ENCODE data around the gene SEPTIN1. TPM values are rescaled to one million over a fixed set of nuclear protein-coding genes. Genes with fewer than 3 reads are reported as not detected.

The SEPTIN1 gene
- total RNA-seq, 1 experiment from 2014 or later: 3.4 TPM

- peak; percentile 22 for ATAC-seq
- Histone ChIP-seq H3K27me3 (ENCODE audit: insufficient read depth, low read length) (no peaks in the 10 kb centered on the region), H4K20me1 (ENCODE audit: insufficient read depth) (no peaks in the 10 kb centered on the region), H3K4me2 (ENCODE audit: low read length) (peak overlapping the region; percentile 92), H3K9ac (ENCODE audit: low read length) (peak overlapping the region; percentile 82), H3K4me1 (ENCODE audit: control insufficient read depth in 1 of 2, insufficient read depth in 2 of 2, low read length in 2 of 2) (peaks cover 18 to 30% of the 10 kb centered on the region in 2 experiments), H2AFZ (ENCODE audit: low read depth, low read length, poor library complexity, severe bottlenecking) (no peak overlapping the region), H3K79me2 (ENCODE audit: insufficient read depth, low read length) (peaks cover 49% of the 10 kb centered on the region), H3K4me3 (replicated peaks in 1 of 2; ENCODE audit: low read depth in 1 of 2, low read length in 2 of 2) (peak overlapping the region; percentile 79 to 87), H3K27ac (ENCODE audit: low read depth, low read length) (peak overlapping the region; percentile 84), H3K9me3 (ENCODE audit: control insufficient read depth in 1 of 2, insufficient read depth in 1 of 2, low read depth in 1 of 2, low read length in 2 of 2) (no peaks in the 10 kb centered on the region), H3K36me3 (ENCODE audit: control insufficient read depth in 1 of 2, insufficient read depth in 2 of 2, low read length in 2 of 2) (peaks cover 12 to 14% of the 10 kb centered on the region in 2 experiments), H3K9me2 (ENCODE audit: insufficient read depth) (no peaks in the 10 kb centered on the region)
- BruUV-seq (replicated peaks): no TSS peak
- ChIA-PET RAD21 (ENCODE audit: low non-redundant PET in 1 of 2, low total read pairs in 2 of 2, uncharacterized antibody in 2 of 2, unreplicated experiment in 2 of 2) (no interaction called here), POLR2A (interaction anchor here (0.6 to 1.9 kb wide), 5 partner anchors 14 to 295 kb away, joined by 5 to 15 read pairs (median 7); partner anchors contain the start of genes CD2BP2 and ZNF771), CTCF (interaction anchor here (1.0 to 2.2 kb wide), 7 partner anchors 15 to 327 kb away, joined by 3 to 17 read pairs (median 4); partner anchors contain the start of genes CD2BP2 and DCTPP1)
- DNase-seq (ENCODE audit: low read depth, low spot score): no peak
- intact Hi-C loops (cut with micrococcal nuclease): loop anchor here (2.0 kb wide), 1 partner anchor 39 kb away; no protein-coding TSS in a partner anchor
- peak; percentile 33 for TF ChIP-seq POLR2A (IDR thresholded peaks at IDR 0.05; ENCODE audit: borderline replicate concordance, extremely low read depth, insufficient read depth, insufficient read length)
- TF ChIP-seq ZFX (IDR thresholded peaks at IDR 0.05): peak; percentile 88
- TF ChIP-seq RAD21 (IDR thresholded peaks at IDR 0.05; ENCODE audit: low read depth): no peak
- peak; percentile 69 for TF ChIP-seq POLR2AphosphoS5 (IDR thresholded peaks at IDR 0.05; ENCODE audit: low read depth, low read length)
These were observed 12.4 kb downstream of the SEPTIN1 start for GRCh38 chr16:30369938-30370455.

DNA sequence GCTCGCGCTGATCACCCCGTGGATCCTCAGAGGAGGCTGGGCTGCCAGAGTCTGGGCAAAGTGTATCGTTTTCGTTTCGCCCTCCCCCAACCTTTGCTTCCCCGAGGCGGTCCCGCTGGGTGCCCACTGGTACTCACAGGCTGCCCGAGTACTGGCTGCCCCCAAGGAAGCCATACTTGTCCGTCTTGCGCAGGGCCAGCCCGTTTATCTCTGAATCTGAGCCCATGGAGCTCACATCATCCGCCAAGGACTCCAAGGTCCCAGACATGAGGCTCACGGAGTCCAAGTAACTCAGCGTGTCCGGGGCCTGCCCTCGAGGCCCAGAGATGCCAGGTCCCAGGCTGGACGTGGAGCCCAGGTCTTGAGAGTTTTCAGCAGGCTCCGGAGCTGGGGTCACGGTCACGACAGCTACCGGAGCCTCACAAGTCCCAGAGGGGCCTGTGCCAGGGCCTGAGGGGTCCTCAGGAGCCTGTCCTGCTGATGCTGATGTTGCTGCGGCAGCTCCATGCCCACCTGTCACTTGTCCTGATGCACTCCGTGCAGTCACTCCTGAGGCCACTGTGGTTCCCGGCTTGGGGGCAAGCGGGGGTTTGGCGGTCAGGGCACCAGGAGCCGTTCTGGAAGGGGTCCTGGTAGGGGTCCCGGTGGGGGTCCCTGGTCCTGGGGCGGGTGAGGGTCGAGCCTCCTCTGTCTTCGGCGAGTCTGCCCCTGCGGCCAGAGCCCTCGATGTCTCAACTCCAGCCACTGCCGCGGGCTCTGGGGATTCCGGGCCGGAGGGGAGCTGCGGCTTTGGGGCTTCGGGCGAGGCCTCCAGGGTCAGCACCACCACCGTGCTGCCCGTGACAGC is 13.0 kb downstream of the SEPTIN1 start:
- DNase-seq (ENCODE audit: low read depth, low spot score): no peak
- peaks cover 56% of the 10 kb centered on the region for H3K79me2 ChIP-seq (ENCODE audit: insufficient read depth, low read length)
- CTCF ChIA-PET: no interaction called here
- TF ChIP-seq, protein P1, sequence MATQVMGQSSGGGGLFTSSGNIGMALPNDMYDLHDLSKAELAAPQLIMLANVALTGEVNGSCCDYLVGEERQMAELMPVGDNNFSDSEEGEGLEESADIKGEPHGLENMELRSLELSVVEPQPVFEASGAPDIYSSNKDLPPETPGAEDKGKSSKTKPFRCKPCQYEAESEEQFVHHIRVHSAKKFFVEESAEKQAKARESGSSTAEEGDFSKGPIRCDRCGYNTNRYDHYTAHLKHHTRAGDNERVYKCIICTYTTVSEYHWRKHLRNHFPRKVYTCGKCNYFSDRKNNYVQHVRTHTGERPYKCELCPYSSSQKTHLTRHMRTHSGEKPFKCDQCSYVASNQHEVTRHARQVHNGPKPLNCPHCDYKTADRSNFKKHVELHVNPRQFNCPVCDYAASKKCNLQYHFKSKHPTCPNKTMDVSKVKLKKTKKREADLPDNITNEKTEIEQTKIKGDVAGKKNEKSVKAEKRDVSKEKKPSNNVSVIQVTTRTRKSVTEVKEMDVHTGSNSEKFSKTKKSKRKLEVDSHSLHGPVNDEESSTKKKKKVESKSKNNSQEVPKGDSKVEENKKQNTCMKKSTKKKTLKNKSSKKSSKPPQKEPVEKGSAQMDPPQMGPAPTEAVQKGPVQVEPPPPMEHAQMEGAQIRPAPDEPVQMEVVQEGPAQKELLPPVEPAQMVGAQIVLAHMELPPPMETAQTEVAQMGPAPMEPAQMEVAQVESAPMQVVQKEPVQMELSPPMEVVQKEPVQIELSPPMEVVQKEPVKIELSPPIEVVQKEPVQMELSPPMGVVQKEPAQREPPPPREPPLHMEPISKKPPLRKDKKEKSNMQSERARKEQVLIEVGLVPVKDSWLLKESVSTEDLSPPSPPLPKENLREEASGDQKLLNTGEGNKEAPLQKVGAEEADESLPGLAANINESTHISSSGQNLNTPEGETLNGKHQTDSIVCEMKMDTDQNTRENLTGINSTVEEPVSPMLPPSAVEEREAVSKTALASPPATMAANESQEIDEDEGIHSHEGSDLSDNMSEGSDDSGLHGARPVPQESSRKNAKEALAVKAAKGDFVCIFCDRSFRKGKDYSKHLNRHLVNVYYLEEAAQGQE (IDR thresholded peaks at IDR 0.05; ENCODE audit: low read depth): no peak
- no peak for TF ChIP-seq EGR1 (IDR thresholded peaks at IDR 0.05; ENCODE audit: low read depth)
- TF ChIP-seq, protein P2, sequence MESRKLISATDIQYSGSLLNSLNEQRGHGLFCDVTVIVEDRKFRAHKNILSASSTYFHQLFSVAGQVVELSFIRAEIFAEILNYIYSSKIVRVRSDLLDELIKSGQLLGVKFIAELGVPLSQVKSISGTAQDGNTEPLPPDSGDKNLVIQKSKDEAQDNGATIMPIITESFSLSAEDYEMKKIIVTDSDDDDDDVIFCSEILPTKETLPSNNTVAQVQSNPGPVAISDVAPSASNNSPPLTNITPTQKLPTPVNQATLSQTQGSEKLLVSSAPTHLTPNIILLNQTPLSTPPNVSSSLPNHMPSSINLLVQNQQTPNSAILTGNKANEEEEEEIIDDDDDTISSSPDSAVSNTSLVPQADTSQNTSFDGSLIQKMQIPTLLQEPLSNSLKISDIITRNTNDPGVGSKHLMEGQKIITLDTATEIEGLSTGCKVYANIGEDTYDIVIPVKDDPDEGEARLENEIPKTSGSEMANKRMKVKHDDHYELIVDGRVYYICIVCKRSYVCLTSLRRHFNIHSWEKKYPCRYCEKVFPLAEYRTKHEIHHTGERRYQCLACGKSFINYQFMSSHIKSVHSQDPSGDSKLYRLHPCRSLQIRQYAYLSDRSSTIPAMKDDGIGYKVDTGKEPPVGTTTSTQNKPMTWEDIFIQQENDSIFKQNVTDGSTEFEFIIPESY (IDR thresholded peaks at IDR 0.05; ENCODE audit: extremely low read depth, insufficient replicate concordance, low read length): no peak
- no peak for TF ChIP-seq POLR2A (IDR thresholded peaks at IDR 0.05; ENCODE audit: borderline replicate concordance, extremely low read depth, insufficient read depth, insufficient read length)
- no peak for TF ChIP-seq ZNF274 (IDR thresholded peaks at IDR 0.05; ENCODE audit: low read depth, low read length)
- no peak for TF ChIP-seq YY1 (IDR thresholded peaks at IDR 0.05; ENCODE audit: extremely low read depth, insufficient replicate concordance, low read depth, low read length)
- TF ChIP-seq EZH2phosphoT487 (IDR thresholded peaks at IDR 0.05; ENCODE audit: borderline replicate concordance): no peak
- no peak for TF ChIP-seq ELF1 (IDR thresholded peaks at IDR 0.05; ENCODE audit: borderline replicate concordance, low read depth)
- TF ChIP-seq CEBPB (IDR thresholded peaks at IDR 0.05; ENCODE audit: low read depth): no peak

More for the DNA sequence above, 13.0 kb downstream of the SEPTIN1 start:
- intact Hi-C loops (cut with micrococcal nuclease): no loop called here
- RAD21 ChIA-PET (ENCODE audit: low non-redundant PET in 1 of 2, low total read pairs in 2 of 2, uncharacterized antibody in 2 of 2, unreplicated experiment in 2 of 2): no interaction called here
- Histone ChIP-seq H3K4me2 (ENCODE audit: low read length) (peak overlapping the region; percentile 92), H3K4me3 (replicated peaks in 1 of 2; ENCODE audit: low read depth in 1 of 2, low read length in 2 of 2) (peak overlapping the region; percentile 79 to 87), H2AFZ (ENCODE audit: low read depth, low read length, poor library complexity, severe bottlenecking) (no peak overlapping the region), H3K27ac (ENCODE audit: low read depth, low read length) (peak overlapping the region; percentile 84), H3K9ac (ENCODE audit: low read length) (peak overlapping the region; percentile 82), H3K36me3 (ENCODE audit: control insufficient read depth in 1 of 2, insufficient read depth in 2 of 2, low read length in 2 of 2) (peaks cover 14% of the 10 kb centered on the region in 2 experiments), H3K4me1 (ENCODE audit: control insufficient read depth in 1 of 2, insufficient read depth in 2 of 2, low read length in 2 of 2) (peaks cover 18 to 30% of the 10 kb centered on the region in 2 experiments), H4K20me1 (ENCODE audit: insufficient read depth) (no peaks in the 10 kb centered on the region), H3K27me3 (ENCODE audit: insufficient read depth, low read length) (no peaks in the 10 kb centered on the region), H3K9me3 (ENCODE audit: control insufficient read depth in 1 of 2, insufficient read depth in 1 of 2, low read depth in 1 of 2, low read length in 2 of 2) (no peaks in the 10 kb centered on the region), H3K9me2 (ENCODE audit: insufficient read depth) (no peaks in the 10 kb centered on the region)
- ATAC-seq: no peak
- POLR2A ChIA-PET: no interaction called here
- no TSS peak for BruUV-seq (replicated peaks)

Data from HCT116 (cell line).